ENCODE results near the gene GRAP2.

DNA sequence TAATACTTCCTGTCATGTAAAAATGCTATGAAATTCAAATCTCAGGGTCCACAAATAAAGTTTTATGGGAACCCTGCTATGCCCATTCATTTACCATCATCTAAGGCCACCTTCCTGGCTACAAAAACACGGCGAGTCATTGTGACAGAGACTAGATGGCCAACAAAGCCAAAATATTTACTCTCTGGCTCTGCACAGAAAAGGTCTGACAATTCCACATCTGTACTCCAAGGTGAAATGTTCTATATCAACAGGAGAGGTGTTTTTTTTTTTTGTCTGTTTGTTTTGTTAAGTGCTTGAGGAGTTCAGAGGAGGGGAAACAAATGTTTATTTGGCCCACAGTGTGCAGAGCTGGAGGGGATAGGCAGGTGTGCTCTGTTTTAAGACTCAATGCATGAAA lies 40.7 kb downstream of the GRAP2 start:
- TF ChIP-seq EZH2 (IDR thresholded peaks at IDR 0.05; ENCODE audit: borderline replicate concordance, low read depth, low read length, severe bottlenecking), result no peak
- TF ChIP-seq, protein P1, sequence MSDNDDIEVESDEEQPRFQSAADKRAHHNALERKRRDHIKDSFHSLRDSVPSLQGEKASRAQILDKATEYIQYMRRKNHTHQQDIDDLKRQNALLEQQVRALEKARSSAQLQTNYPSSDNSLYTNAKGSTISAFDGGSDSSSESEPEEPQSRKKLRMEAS (IDR thresholded peaks at IDR 0.05; ENCODE audit: insufficient read depth, insufficient read length), result no peak
- TF ChIP-seq, protein P2, sequence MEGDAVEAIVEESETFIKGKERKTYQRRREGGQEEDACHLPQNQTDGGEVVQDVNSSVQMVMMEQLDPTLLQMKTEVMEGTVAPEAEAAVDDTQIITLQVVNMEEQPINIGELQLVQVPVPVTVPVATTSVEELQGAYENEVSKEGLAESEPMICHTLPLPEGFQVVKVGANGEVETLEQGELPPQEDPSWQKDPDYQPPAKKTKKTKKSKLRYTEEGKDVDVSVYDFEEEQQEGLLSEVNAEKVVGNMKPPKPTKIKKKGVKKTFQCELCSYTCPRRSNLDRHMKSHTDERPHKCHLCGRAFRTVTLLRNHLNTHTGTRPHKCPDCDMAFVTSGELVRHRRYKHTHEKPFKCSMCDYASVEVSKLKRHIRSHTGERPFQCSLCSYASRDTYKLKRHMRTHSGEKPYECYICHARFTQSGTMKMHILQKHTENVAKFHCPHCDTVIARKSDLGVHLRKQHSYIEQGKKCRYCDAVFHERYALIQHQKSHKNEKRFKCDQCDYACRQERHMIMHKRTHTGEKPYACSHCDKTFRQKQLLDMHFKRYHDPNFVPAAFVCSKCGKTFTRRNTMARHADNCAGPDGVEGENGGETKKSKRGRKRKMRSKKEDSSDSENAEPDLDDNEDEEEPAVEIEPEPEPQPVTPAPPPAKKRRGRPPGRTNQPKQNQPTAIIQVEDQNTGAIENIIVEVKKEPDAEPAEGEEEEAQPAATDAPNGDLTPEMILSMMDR (IDR thresholded peaks at IDR 0.05; ENCODE audit: extremely low read depth in 1 of 2, insufficient read depth in 1 of 2, low read depth in 1 of 2, low read length in 2 of 2), result no peak
- TF ChIP-seq FOS (IDR thresholded peaks at IDR 0.05; ENCODE audit: borderline replicate concordance, insufficient read depth, low read length), result no peak
- TF ChIP-seq MYC (IDR thresholded peaks at IDR 0.05; ENCODE audit: low read depth, low read length), result no peak

All from endothelial cell of umbilical vein (primary cell).